ENCODE measurements around the gene DGKH. TPM values are rescaled to one million over a fixed set of nuclear protein-coding genes. Genes with fewer than 3 reads are reported as not detected.

Gene DGKH
- total and polyA plus RNA-seq, 4 donors, result 0.88 to 32.8 (median 16.4) TPM

GRCh38 chr13:42071672-42072419 lies 23.4 kb downstream of the DGKH start:
- DNase-seq (no peak), ATAC-seq (ENCODE audit: low FRiP score) (no peak)
- Histone ChIP-seq H3K27me3 (ENCODE audit: control insufficient read depth in 1 of 2, insufficient read depth in 2 of 2, low read length in 1 of 2) (no peaks in the 10 kb centered on the region), H3K4me1 (ENCODE audit: control insufficient read depth in 1 of 2, insufficient read depth in 2 of 2, low read length in 2 of 2) (peaks cover 0 to 1% of the 10 kb centered on the region in 2 donors), H3K4me3 (ENCODE audit: low read length in 2 of 2) (no peak overlapping the region), H3K9me3 (ENCODE audit: control insufficient read depth, low read length) (no peaks in the 10 kb centered on the region), H3K27ac (ENCODE audit: low read depth in 1 of 2, low read length in 2 of 2) (no peak overlapping the region), H3K36me3 (ENCODE audit: control insufficient read depth in 1 of 2, insufficient read depth in 2 of 2, low read length in 1 of 2) (no peaks in the 10 kb centered on the region)
- intact Hi-C loops (cut with DNase I), result no loop called here
- WGBS, 2 donors, result 77 to 80% methylated on average over 12 of the region's 12 CpGs

- ATAC-seq (ENCODE audit: low FRiP score) (no peak), DNase-seq (no peak)
- Histone ChIP-seq H3K4me1 (ENCODE audit: control insufficient read depth in 1 of 2, insufficient read depth in 2 of 2, low read length in 2 of 2) (peaks cover 0 to 1% of the 10 kb centered on the region in 2 donors), H3K36me3 (ENCODE audit: control insufficient read depth in 1 of 2, insufficient read depth in 2 of 2, low read length in 1 of 2) (no peaks in the 10 kb centered on the region), H3K9me3 (ENCODE audit: control insufficient read depth, low read length) (no peaks in the 10 kb centered on the region), H3K27ac (ENCODE audit: low read depth in 1 of 2, low read length in 2 of 2) (no peak overlapping the region), H3K4me3 (ENCODE audit: low read length in 2 of 2) (no peak overlapping the region), H3K27me3 (ENCODE audit: control insufficient read depth in 1 of 2, insufficient read depth in 2 of 2, low read length in 1 of 2) (no peaks in the 10 kb centered on the region)
- intact Hi-C loops (cut with DNase I), result no loop called here
- WGBS, 2 donors, result 67% methylated on average over 3 of the region's 3 CpGs
Measured at GRCh38 chr13:42073683-42074082, 25.2 kb downstream of the DGKH start.

- intact Hi-C loops (cut with DNase I), result no loop called here
- Histone ChIP-seq H3K27ac (ENCODE audit: low read depth in 1 of 2, low read length in 2 of 2) (no peak overlapping the region), H3K4me3 (ENCODE audit: low read length in 2 of 2) (no peak overlapping the region), H3K9me3 (ENCODE audit: control insufficient read depth, low read length) (no peaks in the 10 kb centered on the region), H3K27me3 (ENCODE audit: control insufficient read depth in 1 of 2, insufficient read depth in 2 of 2, low read length in 1 of 2) (no peaks in the 10 kb centered on the region), H3K4me1 (ENCODE audit: control insufficient read depth in 1 of 2, insufficient read depth in 2 of 2, low read length in 2 of 2) (peaks cover 0 to 1% of the 10 kb centered on the region in 2 donors), H3K36me3 (ENCODE audit: control insufficient read depth in 1 of 2, insufficient read depth in 2 of 2, low read length in 1 of 2) (no peaks in the 10 kb centered on the region)
- ATAC-seq (ENCODE audit: low FRiP score) (no peak), DNase-seq (no peak)
Measured at GRCh38 chr13:42075517-42075916, 27.1 kb downstream of the DGKH start.

- Histone ChIP-seq H3K4me1 (ENCODE audit: control insufficient read depth in 1 of 2, insufficient read depth in 2 of 2, low read length in 2 of 2) (peaks cover 0 to 1% of the 10 kb centered on the region in 2 donors), H3K36me3 (ENCODE audit: control insufficient read depth in 1 of 2, insufficient read depth in 2 of 2, low read length in 1 of 2) (no peaks in the 10 kb centered on the region), H3K9me3 (ENCODE audit: control insufficient read depth, low read length) (no peaks in the 10 kb centered on the region), H3K4me3 (ENCODE audit: low read length in 2 of 2) (no peak overlapping the region), H3K27me3 (ENCODE audit: control insufficient read depth in 1 of 2, insufficient read depth in 2 of 2, low read length in 1 of 2) (no peaks in the 10 kb centered on the region), H3K27ac (ENCODE audit: low read depth in 1 of 2, low read length in 2 of 2) (no peak overlapping the region)
- WGBS, 2 donors, result 7 to 15% methylated on average over 3 of the region's 3 CpGs
- intact Hi-C loops (cut with DNase I), result no loop called here
- DNase-seq, result no peak
- no peak for ATAC-seq (ENCODE audit: low FRiP score)
Measured at GRCh38 chr13:42076309-42076713, 27.9 kb downstream of the DGKH start.

- ATAC-seq (ENCODE audit: low FRiP score) (no peak), DNase-seq (no peak)
- Histone ChIP-seq H3K27me3 (ENCODE audit: control insufficient read depth in 1 of 2, insufficient read depth in 2 of 2, low read length in 1 of 2) (no peaks in the 10 kb centered on the region), H3K36me3 (ENCODE audit: control insufficient read depth in 1 of 2, insufficient read depth in 2 of 2, low read length in 1 of 2) (peaks cover 0 to 1% of the 10 kb centered on the region in 2 donors), H3K4me3 (ENCODE audit: low read length in 2 of 2) (no peak overlapping the region), H3K27ac (ENCODE audit: low read depth in 1 of 2, low read length in 2 of 2) (no peak overlapping the region), H3K4me1 (ENCODE audit: control insufficient read depth in 1 of 2, insufficient read depth in 2 of 2, low read length in 2 of 2) (peaks cover 0 to 1% of the 10 kb centered on the region in 2 donors), H3K9me3 (ENCODE audit: control insufficient read depth, low read length) (no peaks in the 10 kb centered on the region)
- intact Hi-C loops (cut with DNase I), result no loop called here
- WGBS, 2 donors, result 80 to 85% methylated on average over 5 of the region's 5 CpGs
Measured at GRCh38 chr13:42078128-42078808, 29.8 kb downstream of the DGKH start.

- no peak overlapping the region for H3K4me3 ChIP-seq (ENCODE audit: low read length in 2 of 2)
Measured at GRCh38 chr13:42083138-42083770, 34.8 kb downstream of the DGKH start.

GRCh38 chr13:42084722-42085121 lies 36.3 kb downstream of the DGKH start:
- no peaks in the 10 kb centered on the region for H3K4me1 ChIP-seq (ENCODE audit: control insufficient read depth in 1 of 2, insufficient read depth in 2 of 2, low read length in 2 of 2)
- ATAC-seq (ENCODE audit: low FRiP score), result no peak
- H3K27me3 ChIP-seq (ENCODE audit: control insufficient read depth in 1 of 2, insufficient read depth in 2 of 2, low read length in 1 of 2), result no peaks in the 10 kb centered on the region
- 89 to 91% methylated on average over 1 of the region's 1 CpG for WGBS, 2 donors
- H3K9me3 ChIP-seq (ENCODE audit: control insufficient read depth, low read length), result no peaks in the 10 kb centered on the region
- peaks cover 0 to 1% of the 10 kb centered on the region in 2 donors for H3K36me3 ChIP-seq (ENCODE audit: control insufficient read depth in 1 of 2, insufficient read depth in 2 of 2, low read length in 1 of 2)
- DNase-seq, result no peak
- no peak overlapping the region for H3K4me3 ChIP-seq (ENCODE audit: low read length in 2 of 2)
- no peak overlapping the region for H3K27ac ChIP-seq (ENCODE audit: low read depth in 1 of 2, low read length in 2 of 2)
- intact Hi-C loops (cut with DNase I), result no loop called here

More at GRCh38 chr13:42083138-42083770, 34.8 kb downstream of the DGKH start:
- Histone ChIP-seq H3K27me3 (ENCODE audit: control insufficient read depth in 1 of 2, insufficient read depth in 2 of 2, low read length in 1 of 2) (no peaks in the 10 kb centered on the region), H3K27ac (ENCODE audit: low read depth in 1 of 2, low read length in 2 of 2) (no peak overlapping the region), H3K9me3 (ENCODE audit: control insufficient read depth, low read length) (no peaks in the 10 kb centered on the region), H3K36me3 (ENCODE audit: control insufficient read depth in 1 of 2, insufficient read depth in 2 of 2, low read length in 1 of 2) (peaks cover 0 to 1% of the 10 kb centered on the region in 2 donors), H3K4me1 (ENCODE audit: control insufficient read depth in 1 of 2, insufficient read depth in 2 of 2, low read length in 2 of 2) (no peaks in the 10 kb centered on the region)
- intact Hi-C loops (cut with DNase I), result no loop called here
- DNase-seq, result no peak
- 91 to 98% methylated on average over 16 of the region's 16 CpGs for WGBS, 2 donors
- ATAC-seq (ENCODE audit: low FRiP score), result no peak

- no peaks in the 10 kb centered on the region for H3K9me3 ChIP-seq (ENCODE audit: control insufficient read depth, low read length)
- ATAC-seq (ENCODE audit: low FRiP score) (no peak), DNase-seq (no peak)
- H3K27me3 ChIP-seq (ENCODE audit: control insufficient read depth in 1 of 2, insufficient read depth in 2 of 2, low read length in 1 of 2), result no peaks in the 10 kb centered on the region
- peaks cover 0 to 4% of the 10 kb centered on the region in 2 donors for H3K36me3 ChIP-seq (ENCODE audit: control insufficient read depth in 1 of 2, insufficient read depth in 2 of 2, low read length in 1 of 2)
- no peaks in the 10 kb centered on the region for H3K4me1 ChIP-seq (ENCODE audit: control insufficient read depth in 1 of 2, insufficient read depth in 2 of 2, low read length in 2 of 2)
- H3K4me3 ChIP-seq (ENCODE audit: low read length in 2 of 2), result no peak overlapping the region
- WGBS, 2 donors, result 96 to 100% methylated on average over 1 of the region's 1 CpG
- intact Hi-C loops (cut with DNase I), result no loop called here
- no peak overlapping the region for H3K27ac ChIP-seq (ENCODE audit: low read depth in 1 of 2, low read length in 2 of 2)
Measured at GRCh38 chr13:42086582-42086981, 38.1 kb downstream of the DGKH start.
